ENCODE data around the gene KLHL34.

Gene KLHL34

GRCh38 chrX:21645886-21646285 is 12.2 kb downstream of the KLHL34 start:
- no peak for DNase-seq

- DNase-seq, result no peak
These were observed 12.7 kb downstream of the KLHL34 start for GRCh38 chrX:21645431-21645830.

GRCh38 chrX:21639775-21640174 is 18.4 kb downstream of the KLHL34 start:
- no peak for DNase-seq

GRCh38 chrX:21638311-21638710 is 19.8 kb downstream of the KLHL34 start:
- no peak for DNase-seq

GRCh38 chrX:21632027-21632426 is 26.1 kb downstream of the KLHL34 start:
- peak; percentile 23 for DNase-seq

- DNase-seq, result no peak
These were observed 34.2 kb downstream of the KLHL34 start for GRCh38 chrX:21623778-21624501.

GRCh38 chrX:21620234-21620633 is 37.9 kb downstream of the KLHL34 start:
- DNase-seq, result no peak

- no peak for DNase-seq
These were observed 41.7 kb downstream of the KLHL34 start for GRCh38 chrX:21616386-21616785.

GRCh38 chrX:21612154-21612553 is 46.0 kb downstream of the KLHL34 start:
- DNase-seq, result no peak

GRCh38 chrX:21610168-21610567 is 48.0 kb downstream of the KLHL34 start:
- DNase-seq, result no peak

GRCh38 chrX:21606002-21606401 is 52.1 kb downstream of the KLHL34 start:
- DNase-seq, result peak; percentile 18
